ENCODE measurements around the gene GAB3.

GAB3 gene

GRCh38 chrX:154750301-154751202 lies at the start of gene GAB3:
TSS of gene GAB3 (minus strand) at chrX:154751077. CDS start at chrX:154751025, 52 bp downstream.
- DNase-seq (ENCODE audit: low read depth in 2 of 2) = no peak

- DNase-seq (ENCODE audit: low read depth in 2 of 2) = no peak
Observed at GRCh38 chrX:154799556-154800348, 48.9 kb upstream of the GAB3 start.

- DNase-seq (ENCODE audit: low read depth in 2 of 2) = no peak
Observed at GRCh38 chrX:154797006-154797405, 46.1 kb upstream of the GAB3 start.

GRCh38 chrX:154795016-154795415 lies 44.1 kb upstream of the GAB3 start:
- no peak for DNase-seq (ENCODE audit: low read depth in 2 of 2)

- no peak for DNase-seq (ENCODE audit: low read depth in 2 of 2)
Observed at GRCh38 chrX:154793084-154793795, 42.4 kb upstream of the GAB3 start.

GRCh38 chrX:154791939-154792338 lies 41.1 kb upstream of the GAB3 start:
- no peak for DNase-seq (ENCODE audit: low read depth in 2 of 2)

GRCh38 chrX:154791467-154791866 lies 40.6 kb upstream of the GAB3 start:
- DNase-seq (ENCODE audit: low read depth in 2 of 2) = no peak

GRCh38 chrX:154785716-154786115 lies 34.8 kb upstream of the GAB3 start:
- DNase-seq (ENCODE audit: low read depth in 2 of 2) = no peak

- no peak for DNase-seq (ENCODE audit: low read depth in 2 of 2)
Observed at GRCh38 chrX:154784149-154784995, 33.5 kb upstream of the GAB3 start.

GRCh38 chrX:154780968-154781367 lies 30.1 kb upstream of the GAB3 start:
- DNase-seq (ENCODE audit: low read depth in 2 of 2) = no peak

GRCh38 chrX:154779261-154779660 lies 28.4 kb upstream of the GAB3 start:
- no peak for DNase-seq (ENCODE audit: low read depth in 2 of 2)

- no peak for DNase-seq (ENCODE audit: low read depth in 2 of 2)
Observed at GRCh38 chrX:154776753-154777152, 25.9 kb upstream of the GAB3 start.

GRCh38 chrX:154775419-154776349 lies 24.8 kb upstream of the GAB3 start:
- DNase-seq (ENCODE audit: low read depth in 2 of 2) = peak in 1 of 2 donors; percentile 2

- no peak for DNase-seq (ENCODE audit: low read depth in 2 of 2)
Observed at GRCh38 chrX:154774622-154775021, 23.7 kb upstream of the GAB3 start.

- DNase-seq (ENCODE audit: low read depth in 2 of 2) = peak; percentile 85 to 91
Observed at GRCh38 chrX:154762537-154763296, 11.8 kb upstream of the GAB3 start, which contains the start of gene DKC1. TSS of gene DKC1 (plus strand) at chrX:154762864. CDS start at chrX:154762966, 102 bp downstream.

- no peak for DNase-seq (ENCODE audit: low read depth in 2 of 2)
Observed at GRCh38 chrX:154761977-154762536, 11.2 kb upstream of the GAB3 start.

- DNase-seq (ENCODE audit: low read depth in 2 of 2) = no peak
Observed at GRCh38 chrX:154758696-154759095, 7.8 kb upstream of the GAB3 start.

- DNase-seq (ENCODE audit: low read depth in 2 of 2) = no peak
Observed at GRCh38 chrX:154751669-154752271, 893 bp upstream of the GAB3 start.

Data from activated CD8-positive, alpha-beta memory T cell treated with anti-CD3 and anti-CD28 coated beads for 4 hours (primary cell).